HCT116 (cell line): ENCODE results near the gene PLA2G15.

Source experiments
- CEBPB ChIP-seq: IDR thresholded peaks from 2 replicates; pipeline ENCODE4 v1.6.1; 2012; ENCODE audit warnings: low read depth
- CTCF ChIP-seq, 3 experiments: fragments of 200-600 bp in 1 of 3; sonication (generic) in 1 of 3; IDR thresholded peaks in 2 of 3; conservative IDR thresholded peaks in 1 of 3; 2 replicates each; pipeline ENCODE4 v1.5.1; 2012 to 2017; ENCODE audit warnings: low read depth in 2 of 3, low read length in 2 of 3, antibody characterized with exemption in 1 of 3, borderline replicate concordance in 1 of 3, control low read depth in 1 of 3, mild to moderate bottlenecking in 1 of 3, mixed read lengths in 1 of 3, mixed run types in 1 of 3, moderate library complexity in 1 of 3; ENCODE audit not compliant: insufficient read depth in 1 of 3
- POLR2A ChIP-seq: IDR thresholded peaks from 2 replicates; pipeline ENCODE4 v1.7.0; 2011; ENCODE audit warnings: borderline replicate concordance; ENCODE audit not compliant: insufficient read depth, insufficient read length; ENCODE audit errors: extremely low read depth
- RAD21 ChIP-seq: IDR thresholded peaks from 2 replicates; pipeline ENCODE4 v1.6.1; 2012; ENCODE audit warnings: low read depth, mild to moderate bottlenecking
- YY1 ChIP-seq: IDR thresholded peaks from 2 replicates; pipeline ENCODE4 v1.6.1; 2011; ENCODE audit warnings: low read length, low read depth, moderate library complexity, mild to moderate bottlenecking; ENCODE audit not compliant: insufficient replicate concordance; ENCODE audit errors: extremely low read depth

DNA sequence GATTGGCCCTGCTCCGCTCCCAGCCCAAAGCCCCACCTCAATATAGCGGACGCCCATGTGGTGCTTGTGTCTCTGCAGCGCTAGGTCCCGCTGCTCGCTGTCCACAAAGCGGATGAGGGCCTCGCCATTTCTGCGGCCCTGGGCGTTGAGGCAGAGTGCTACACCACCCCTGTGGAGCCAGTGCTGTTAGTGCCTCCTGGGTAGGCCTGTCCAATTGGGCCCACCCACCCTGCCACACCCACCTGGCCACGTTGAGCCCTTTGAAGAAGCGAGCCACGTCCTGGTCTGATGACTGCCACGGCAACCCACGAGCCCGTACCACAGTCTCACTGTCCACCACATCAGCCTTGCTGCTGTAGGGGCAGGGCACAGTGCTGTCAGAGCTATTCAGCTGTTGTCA lies 12.8 kb upstream of the PLA2G15 start:
- TF ChIP-seq CEBPB (no peak), CTCF (IDR thresholded peaks at IDR 0.05 in 2 of 3, conservative IDR thresholded peaks at IDR 0.05 in 1 of 3; ENCODE audit: borderline replicate concordance in 1 of 3, insufficient read depth in 1 of 3, low read depth in 2 of 3, low read length in 2 of 3) (no peak), POLR2A (no peak), RAD21 (no peak), YY1 (no peak)
